CD8-positive, alpha-beta memory T cell (primary cell): ENCODE measurements around the gene IL17F. TPM values are rescaled to one million over a fixed set of nuclear protein-coding genes. Genes with fewer than 3 reads are reported as not detected.

Experiments used
- polyA plus RNA-seq: library from polyadenylated mRNA; unstranded; fragments of 300-500 nt; fragmentation: Illumina TruSeq; gene quantifications from one replicate; pipeline ENCODE4 v1.2.3, GENCODE V29; 2021
- total RNA-seq, 2 experiments: library from RNA; stranded (reverse); gene quantifications; one replicate each; pipeline ENCODE4 v1.2.3, GENCODE V29; 2021

Gene IL17F
- total and polyA plus RNA-seq, 3 experiments from 2014 or later, result 0.84 to 2.3 TPM; not detected in 1

Other genes starting within 250 kb of the IL17F start
- not detected for gene PKHD1, start 156.9 kb downstream of the IL17F start, total RNA-seq
- not detected for gene PKHD1, start 156.9 kb downstream of the IL17F start, polyA plus RNA-seq
- gene IL17A, start 58.1 kb downstream of the IL17F start, total RNA-seq, result under 1 TPM; 0.51 to 0.63 TPM
- not detected for gene IL17A, start 58.1 kb downstream of the IL17F start, polyA plus RNA-seq
- 100 to 1,000 TPM; 262 to 263 TPM for gene MCM3, start 40.2 kb upstream of the IL17F start, total RNA-seq
- 59.0 TPM for gene MCM3, start 40.2 kb upstream of the IL17F start, polyA plus RNA-seq
- 10 to 100 TPM; 10.2 to 11.7 TPM for gene PAQR8, start 117.7 kb upstream of the IL17F start, total RNA-seq
- gene PAQR8, start 117.7 kb upstream of the IL17F start, polyA plus RNA-seq, result 17.9 TPM
- gene EFHC1, start 175.8 kb upstream of the IL17F start, total RNA-seq, result 1 to 10 TPM; 2.6 to 5.1 TPM
- gene EFHC1, start 175.8 kb upstream of the IL17F start, polyA plus RNA-seq, result 1.9 TPM